Endothelial cell of umbilical vein (primary cell): Measurements from ENCODE around the gene SMC1B.

ENCODE experiments used
- EZH2 ChIP-seq: IDR thresholded peaks from 2 replicates; pipeline ENCODE4 v1.6.1; 2012; ENCODE audit warnings: borderline replicate concordance, low read depth, mild to moderate bottlenecking, moderate library complexity, low read length, inconsistent platforms; ENCODE audit not compliant: severe bottlenecking
- TF ChIP-seq, protein P1 (sequence below), 2 donors: IDR thresholded peaks; 1 replicate in 1 of 2; 2 replicates in 1 of 2; pipeline ENCODE4 v1.5.1; 2011; ENCODE audit warnings: low read length in 2 of 2, mild to moderate bottlenecking in 2 of 2, moderate library complexity in 2 of 2, control low read depth in 1 of 2, inconsistent platforms in 1 of 2, low read depth in 1 of 2; ENCODE audit not compliant: insufficient read depth in 1 of 2; ENCODE audit errors: extremely low read depth in 1 of 2

DNA sequence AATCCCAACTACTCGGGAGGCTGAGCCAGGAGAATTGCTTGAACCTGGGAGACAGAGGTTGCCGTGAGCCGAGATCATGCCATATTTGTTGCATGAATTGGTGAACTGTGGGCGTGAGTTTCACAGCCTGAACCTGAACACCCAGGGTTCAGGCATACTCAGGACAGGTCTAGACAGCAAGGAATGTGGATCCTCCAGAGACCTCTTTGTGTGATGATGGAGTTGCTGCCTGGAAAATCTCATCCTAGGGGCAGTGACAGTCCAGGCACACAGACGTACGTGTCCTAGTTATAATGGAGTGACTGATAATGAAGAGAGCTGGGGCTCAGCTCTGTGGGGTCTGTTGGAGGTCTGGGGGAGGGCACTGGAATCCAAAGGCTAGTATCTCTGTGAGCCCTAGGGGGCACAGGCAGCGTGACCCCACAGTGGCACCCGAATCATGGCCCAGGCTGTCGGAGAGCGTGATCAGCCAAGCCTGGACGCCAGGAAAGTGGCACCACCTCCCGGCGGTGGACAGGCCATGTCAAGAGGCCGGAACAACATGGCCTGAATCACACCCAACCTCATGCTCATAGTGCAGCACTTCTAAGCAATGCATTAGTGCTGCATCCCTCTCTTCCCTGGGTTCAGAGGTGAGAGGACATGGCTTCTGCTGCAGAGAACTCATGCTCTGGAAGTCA is 31.8 kb upstream of the SMC1B start:
- TF ChIP-seq, protein P1, sequence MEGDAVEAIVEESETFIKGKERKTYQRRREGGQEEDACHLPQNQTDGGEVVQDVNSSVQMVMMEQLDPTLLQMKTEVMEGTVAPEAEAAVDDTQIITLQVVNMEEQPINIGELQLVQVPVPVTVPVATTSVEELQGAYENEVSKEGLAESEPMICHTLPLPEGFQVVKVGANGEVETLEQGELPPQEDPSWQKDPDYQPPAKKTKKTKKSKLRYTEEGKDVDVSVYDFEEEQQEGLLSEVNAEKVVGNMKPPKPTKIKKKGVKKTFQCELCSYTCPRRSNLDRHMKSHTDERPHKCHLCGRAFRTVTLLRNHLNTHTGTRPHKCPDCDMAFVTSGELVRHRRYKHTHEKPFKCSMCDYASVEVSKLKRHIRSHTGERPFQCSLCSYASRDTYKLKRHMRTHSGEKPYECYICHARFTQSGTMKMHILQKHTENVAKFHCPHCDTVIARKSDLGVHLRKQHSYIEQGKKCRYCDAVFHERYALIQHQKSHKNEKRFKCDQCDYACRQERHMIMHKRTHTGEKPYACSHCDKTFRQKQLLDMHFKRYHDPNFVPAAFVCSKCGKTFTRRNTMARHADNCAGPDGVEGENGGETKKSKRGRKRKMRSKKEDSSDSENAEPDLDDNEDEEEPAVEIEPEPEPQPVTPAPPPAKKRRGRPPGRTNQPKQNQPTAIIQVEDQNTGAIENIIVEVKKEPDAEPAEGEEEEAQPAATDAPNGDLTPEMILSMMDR (IDR thresholded peaks at IDR 0.05; ENCODE audit: extremely low read depth in 1 of 2, insufficient read depth in 1 of 2, low read depth in 1 of 2, low read length in 2 of 2) = no peak
- no peak for TF ChIP-seq EZH2
